ENCODE data around the gene DCX.

DNA sequence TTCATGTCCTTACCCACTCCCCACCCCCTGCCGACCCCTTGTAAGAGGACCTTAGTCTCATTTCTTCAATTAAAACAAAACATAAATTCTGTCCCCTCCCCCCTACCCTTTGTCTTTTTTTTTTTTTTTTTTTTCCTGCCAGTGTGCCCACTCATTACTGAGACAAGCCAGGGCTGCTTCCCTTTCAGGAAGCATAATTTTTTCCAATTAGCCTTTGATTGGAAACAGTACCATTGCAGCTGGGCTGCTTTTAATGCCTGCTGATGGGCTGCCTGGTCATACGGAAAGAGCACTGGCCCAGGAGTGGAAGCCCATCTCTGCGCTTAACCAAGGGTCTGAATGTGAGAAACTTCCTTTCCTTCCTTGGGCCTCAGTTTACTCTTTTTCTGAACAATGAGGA is 123.2 kb downstream of the DCX start:
- TF ChIP-seq, protein P1, sequence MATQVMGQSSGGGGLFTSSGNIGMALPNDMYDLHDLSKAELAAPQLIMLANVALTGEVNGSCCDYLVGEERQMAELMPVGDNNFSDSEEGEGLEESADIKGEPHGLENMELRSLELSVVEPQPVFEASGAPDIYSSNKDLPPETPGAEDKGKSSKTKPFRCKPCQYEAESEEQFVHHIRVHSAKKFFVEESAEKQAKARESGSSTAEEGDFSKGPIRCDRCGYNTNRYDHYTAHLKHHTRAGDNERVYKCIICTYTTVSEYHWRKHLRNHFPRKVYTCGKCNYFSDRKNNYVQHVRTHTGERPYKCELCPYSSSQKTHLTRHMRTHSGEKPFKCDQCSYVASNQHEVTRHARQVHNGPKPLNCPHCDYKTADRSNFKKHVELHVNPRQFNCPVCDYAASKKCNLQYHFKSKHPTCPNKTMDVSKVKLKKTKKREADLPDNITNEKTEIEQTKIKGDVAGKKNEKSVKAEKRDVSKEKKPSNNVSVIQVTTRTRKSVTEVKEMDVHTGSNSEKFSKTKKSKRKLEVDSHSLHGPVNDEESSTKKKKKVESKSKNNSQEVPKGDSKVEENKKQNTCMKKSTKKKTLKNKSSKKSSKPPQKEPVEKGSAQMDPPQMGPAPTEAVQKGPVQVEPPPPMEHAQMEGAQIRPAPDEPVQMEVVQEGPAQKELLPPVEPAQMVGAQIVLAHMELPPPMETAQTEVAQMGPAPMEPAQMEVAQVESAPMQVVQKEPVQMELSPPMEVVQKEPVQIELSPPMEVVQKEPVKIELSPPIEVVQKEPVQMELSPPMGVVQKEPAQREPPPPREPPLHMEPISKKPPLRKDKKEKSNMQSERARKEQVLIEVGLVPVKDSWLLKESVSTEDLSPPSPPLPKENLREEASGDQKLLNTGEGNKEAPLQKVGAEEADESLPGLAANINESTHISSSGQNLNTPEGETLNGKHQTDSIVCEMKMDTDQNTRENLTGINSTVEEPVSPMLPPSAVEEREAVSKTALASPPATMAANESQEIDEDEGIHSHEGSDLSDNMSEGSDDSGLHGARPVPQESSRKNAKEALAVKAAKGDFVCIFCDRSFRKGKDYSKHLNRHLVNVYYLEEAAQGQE (IDR thresholded peaks at IDR 0.05; ENCODE audit: insufficient read depth in 1 of 2, low read depth in 2 of 2, low read length in 2 of 2), result no peak
- TF ChIP-seq POLR2AphosphoS5 (IDR thresholded peaks at IDR 0.05; ENCODE audit: low read depth, low read length) (no peak), TAF1 (IDR thresholded peaks at IDR 0.05; ENCODE audit: borderline replicate concordance, insufficient read depth, low read length) (no peak), SIN3A (IDR thresholded peaks at IDR 0.05; ENCODE audit: borderline replicate concordance, insufficient read depth, low read length) (no peak), FOXP2 (optimal IDR thresholded peaks at IDR 0.05; ENCODE audit: borderline replicate concordance, extremely low read depth, extremely low read length, insufficient read depth) (no peak)
